Stimulated activated CD4-positive, alpha-beta T cell treated with anti-CD3 and anti-CD28 coated beads, Interleukin-12 subunit alpha, Interleukin-12 subunit beta, amount 100 ng/mL, for 4 hours (primary cell): ENCODE results near the gene GAS7.
A peak's percentile ranks its signal among the peaks of the same experiment; 100 is the strongest.

Experiments used
- DNase-seq: peaks from one replicate; pipeline ENCODE4 v3.0.0-alpha.2; 2020

GAS7 gene

GRCh38 chr17:9974448-9975381, 223.7 kb downstream of the GAS7 start:
- DNase-seq, result no peak

GRCh38 chr17:9973669-9974447, 224.5 kb downstream of the GAS7 start:
- DNase-seq, result no peak

GRCh38 chr17:9971991-9972390, 226.4 kb downstream of the GAS7 start:
- no peak for DNase-seq

GRCh38 chr17:9969301-9969935, 229.0 kb downstream of the GAS7 start:
- no peak for DNase-seq

- DNase-seq, result no peak
Observed at GRCh38 chr17:9968881-9969280, 229.5 kb downstream of the GAS7 start.

GRCh38 chr17:9968008-9968407, 230.4 kb downstream of the GAS7 start:
- no peak for DNase-seq

GRCh38 chr17:9959377-9959981, 238.9 kb downstream of the GAS7 start:
- peak; percentile 24 for DNase-seq

GRCh38 chr17:9958586-9959281, 239.7 kb downstream of the GAS7 start:
- DNase-seq, result no peak

GRCh38 chr17:9957244-9957643, 241.2 kb downstream of the GAS7 start:
- DNase-seq, result no peak

GRCh38 chr17:9956474-9957131, 241.8 kb downstream of the GAS7 start:
- no peak for DNase-seq

GRCh38 chr17:9953492-9953891, 244.9 kb downstream of the GAS7 start:
- DNase-seq, result no peak

GRCh38 chr17:9951803-9952202, 246.6 kb downstream of the GAS7 start:
- DNase-seq, result no peak

- DNase-seq, result no peak
Observed at GRCh38 chr17:9948928-9949327, 249.5 kb downstream of the GAS7 start.

GRCh38 chr17:9944704-9945103, 253.7 kb downstream of the GAS7 start:
- DNase-seq, result no peak

GRCh38 chr17:9943343-9943742, 255.1 kb downstream of the GAS7 start:
- DNase-seq, result no peak

GRCh38 chr17:9942885-9943284, 255.5 kb downstream of the GAS7 start:
- no peak for DNase-seq

GRCh38 chr17:9941305-9941704, 257.1 kb downstream of the GAS7 start:
- no peak for DNase-seq

- DNase-seq, result no peak
Observed at GRCh38 chr17:9940841-9941240, 257.6 kb downstream of the GAS7 start.

- DNase-seq, result no peak
Observed at GRCh38 chr17:9938764-9939163, 259.6 kb downstream of the GAS7 start.

GRCh38 chr17:9937901-9938300, 260.5 kb downstream of the GAS7 start:
- no peak for DNase-seq

- DNase-seq, result no peak
Observed at GRCh38 chr17:9937241-9937761, 261.1 kb downstream of the GAS7 start.

- no peak for DNase-seq
Observed at GRCh38 chr17:9936095-9936494, 262.3 kb downstream of the GAS7 start.
